GM18907 (cell line): Measurements from ENCODE around the gene COL9A1.

Experiments
- ATAC-seq: cut with Tn5 transposase; IDR thresholded peaks from one replicate; pipeline ENCODE4 v1.9.1; 2021; ENCODE audit warnings: mild to moderate bottlenecking, moderate library complexity; ENCODE audit not compliant: unreplicated experiment

The COL9A1 gene

DNA sequence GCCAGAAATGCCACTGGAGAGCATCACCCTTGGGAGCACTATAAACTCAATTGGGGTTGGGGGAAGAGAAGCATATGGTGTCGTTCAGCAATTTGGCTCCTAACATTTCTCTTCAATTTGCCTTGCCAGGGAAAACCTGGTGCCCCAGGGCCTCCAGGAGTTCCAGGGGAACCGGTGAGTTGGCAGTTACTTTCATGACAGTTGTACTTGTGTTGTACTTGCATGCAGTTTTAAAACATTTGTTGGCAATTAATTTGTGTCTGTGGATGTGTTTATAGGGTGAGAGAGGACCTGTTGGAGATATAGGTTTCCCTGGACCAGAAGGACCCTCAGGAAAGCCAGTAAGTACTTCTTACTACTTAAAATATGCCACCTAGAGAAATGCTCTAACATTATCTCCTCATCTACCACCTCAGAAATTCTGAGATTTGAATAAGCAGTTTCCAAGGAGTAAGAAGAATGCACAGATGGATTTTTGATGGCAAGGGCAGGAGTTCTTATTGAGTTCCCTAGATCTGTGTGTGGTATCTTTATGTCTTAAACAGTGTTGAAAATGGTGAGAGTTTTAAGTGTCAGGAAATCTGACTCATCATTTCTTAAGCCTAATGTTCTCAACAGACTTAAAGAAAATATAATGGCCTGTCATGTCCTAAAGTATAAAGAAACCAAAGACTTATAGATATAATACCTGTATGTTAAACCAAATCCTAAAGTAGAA, 122.5 kb downstream of the COL9A1 start:
- ATAC-seq: no peak

DNA sequence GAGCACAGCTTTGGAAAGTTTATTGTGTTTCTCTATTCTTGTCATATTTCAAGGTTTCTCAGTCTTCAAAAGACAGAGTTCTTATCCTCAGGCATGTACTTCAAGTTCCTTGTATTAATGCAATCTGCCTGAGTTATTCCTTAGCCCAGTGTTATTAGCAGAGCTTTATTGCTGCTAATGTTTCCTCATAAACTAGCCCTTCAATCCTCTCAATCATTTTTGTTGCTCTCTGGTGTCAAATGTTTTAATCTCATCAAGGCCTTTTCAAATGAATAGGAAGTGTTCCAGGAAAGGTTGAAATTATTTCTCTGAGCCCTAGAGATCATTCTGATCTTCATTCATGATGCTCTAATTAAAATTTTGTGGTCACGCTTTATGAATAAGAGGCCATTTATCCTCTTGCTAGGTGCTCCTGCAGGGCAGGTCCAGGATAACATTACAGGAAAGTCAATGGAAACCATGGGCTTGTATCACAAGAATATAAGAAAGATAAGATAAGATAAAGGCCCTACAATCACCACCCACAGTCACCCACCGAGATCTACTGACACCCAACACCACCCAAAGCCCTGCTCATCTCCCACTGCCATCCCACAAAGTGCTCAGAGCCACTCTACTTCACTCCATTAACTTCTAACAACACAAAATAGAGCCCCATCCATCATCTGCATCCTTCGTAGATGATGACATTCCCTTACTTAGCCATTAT, 125.9 kb downstream of the COL9A1 start:
- ATAC-seq: no peak

DNA sequence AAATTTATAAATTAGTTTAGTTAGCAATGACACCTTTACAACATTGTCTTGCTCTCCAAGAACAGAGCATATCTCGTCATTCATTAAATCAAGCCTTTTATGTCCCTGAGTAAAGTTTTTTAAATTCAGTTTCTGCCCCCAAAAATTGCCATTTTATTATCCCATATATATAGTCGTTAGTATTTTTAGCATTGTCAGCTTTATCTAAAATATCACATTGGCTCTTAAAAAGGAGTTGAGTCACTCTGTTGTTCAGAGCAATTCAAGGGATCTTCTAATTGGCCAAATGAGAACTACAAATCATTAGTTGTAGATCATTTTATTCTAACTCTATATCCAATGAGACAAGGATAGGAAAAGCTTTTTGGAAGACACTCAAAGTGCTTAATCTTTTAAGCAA, 127.1 kb downstream of the COL9A1 start:
- ATAC-seq: no peak

DNA sequence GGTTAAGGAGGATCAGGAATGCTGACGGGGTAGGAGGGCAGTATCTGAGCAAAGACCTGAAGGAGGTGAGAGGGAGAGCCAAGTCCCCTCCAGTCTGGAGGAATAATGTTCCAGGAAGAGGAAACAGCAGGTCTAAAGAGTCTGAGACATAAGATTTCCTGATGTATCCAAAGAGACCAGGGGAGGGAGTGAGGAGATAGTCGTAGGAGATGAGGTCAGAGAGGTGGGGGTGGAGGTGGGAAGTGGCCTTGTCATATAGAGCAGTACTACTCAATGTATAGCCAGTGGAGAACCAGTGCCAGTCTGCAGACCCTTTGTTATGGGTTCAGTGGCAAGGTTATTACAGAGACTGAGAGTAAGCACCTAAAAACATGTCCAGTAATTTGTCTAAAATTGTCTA, 130.6 kb downstream of the COL9A1 start:
- ATAC-seq: no peak

DNA sequence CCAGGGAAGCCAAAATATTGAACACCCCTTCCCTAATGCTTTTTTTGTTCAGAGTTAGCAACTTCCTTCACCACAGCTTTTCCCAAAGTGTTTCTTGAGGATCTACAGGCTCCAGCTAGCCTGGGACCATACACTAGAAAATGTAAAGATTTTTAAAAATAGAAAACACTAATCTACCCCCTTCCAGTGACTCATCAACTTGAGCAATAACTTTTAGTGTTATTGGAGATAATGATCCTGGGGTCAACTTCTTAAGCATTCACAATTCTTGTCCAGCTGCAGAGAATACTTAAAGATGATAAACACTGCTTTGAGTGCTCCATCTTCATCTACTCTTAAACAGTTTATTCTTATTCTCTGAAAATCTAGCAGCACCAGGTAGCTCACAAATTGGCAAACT, 131.6 kb downstream of the COL9A1 start:
- ATAC-seq: no peak

DNA sequence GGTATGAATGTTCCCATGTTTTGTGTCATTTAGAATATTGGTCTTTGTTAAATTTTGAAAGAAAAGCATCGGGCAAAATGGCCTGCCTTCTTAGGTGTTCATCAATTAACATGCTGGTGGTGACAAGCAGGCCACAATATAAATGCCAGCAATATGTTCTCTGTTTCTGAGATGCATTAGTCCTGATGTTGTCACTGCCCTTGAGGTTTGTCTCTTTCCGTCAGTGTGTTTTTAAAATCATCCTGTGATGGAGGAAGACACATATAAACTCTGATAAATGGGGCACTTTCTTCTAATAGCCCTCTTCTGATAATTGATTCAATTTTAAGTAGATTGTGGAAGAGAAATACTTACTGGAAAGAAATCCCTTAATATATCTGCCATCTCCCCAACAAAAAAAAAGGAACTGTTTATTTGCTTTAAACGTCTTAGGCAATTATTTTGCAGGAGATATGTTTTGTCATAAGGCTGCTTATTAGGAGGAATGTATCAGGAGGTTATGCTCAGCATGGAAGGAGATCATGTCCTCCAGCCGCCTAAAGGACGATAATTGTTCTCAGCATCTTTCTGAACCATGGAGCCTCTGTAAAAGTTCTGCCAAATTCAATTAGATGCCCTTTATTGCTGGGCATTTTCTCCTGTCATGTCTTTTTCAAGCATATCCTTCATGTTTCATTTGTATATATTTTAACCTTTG, 134.1 kb downstream of the COL9A1 start:
- ATAC-seq: no peak
